B cell (primary cell): ENCODE measurements around the gene CLDN7. TPM values are rescaled to one million over a fixed set of nuclear protein-coding genes. Genes with fewer than 3 reads are reported as not detected.
A peak's percentile ranks its signal among the peaks of the same experiment; 100 is the strongest.

Source experiments
- ATAC-seq: fragments of 200-7000 bp; cut with Tn5 transposase; one replicate; pipeline ENCODE4 v1.10.0; 2021; ENCODE audit warnings: low read depth, mild to moderate bottlenecking, moderate number of reproducible peaks, moderate library complexity
- CTCF ChIA-PET: fragments of 350-600 bp; sonication (Branson Sonifier 250); formaldehyde crosslinking; loops from one replicate; lab custom pipeline; 2021; ENCODE audit warnings: antibody characterized with exemption, inconsistent platforms; lab: Charles Lee
- POLR2A ChIA-PET: fragments of 350-600 bp; sonication (Branson Sonifier 250); formaldehyde crosslinking; loops from one replicate; lab custom pipeline; 2021; ENCODE audit warnings: antibody characterized with exemption; lab: Charles Lee
- DNase-seq: peaks from one replicate; pipeline ENCODE4 v3.0.0; 2013
- H2AFZ ChIP-seq: 2 replicates; pipeline ENCODE4 v1.6.1; 2012; ENCODE audit warnings: mild to moderate bottlenecking, low read depth, low read length; ENCODE audit not compliant: insufficient read depth, poor library complexity, severe bottlenecking
- H3K27ac ChIP-seq, 2 donors: 1 replicate in 1 of 2; 2 replicates in 1 of 2; pipeline ENCODE4 v1.5.1; 2012 to 2013; ENCODE audit warnings: low read length in 2 of 2, mild to moderate bottlenecking in 2 of 2, moderate library complexity in 1 of 2
- H3K27me3 ChIP-seq, 4 experiments: fragments of 200-600 bp in 1 of 4; sonication (generic) in 1 of 4; replicated peaks in 1 of 4; 1 replicate in 2 of 4; 2 replicates in 2 of 4; pipeline versions ENCODE4 v1.6.1 to v1.7.0; 2013 to 2016; ENCODE audit warnings: low read length in 3 of 4, mild to moderate bottlenecking in 2 of 4, mixed read lengths in 1 of 4, moderate library complexity in 1 of 4; ENCODE audit not compliant: insufficient read depth in 4 of 4, control insufficient read depth in 3 of 4; ENCODE audit errors: control extremely low read depth in 1 of 4
- H3K36me3 ChIP-seq, 2 experiments: replicated peaks in 1 of 2; 1 replicate in 1 of 2; 2 replicates in 1 of 2; pipeline versions ENCODE4 v1.6.1 to v1.7.1; 2013; ENCODE audit warnings: low read length in 1 of 2; ENCODE audit not compliant: insufficient read depth in 2 of 2, control insufficient read depth in 1 of 2; ENCODE audit errors: control extremely low read depth in 1 of 2, extremely low read depth in 1 of 2
- H3K4me1 ChIP-seq, 2 donors: fragments of 200-600 bp in 1 of 2; sonication (generic) in 1 of 2; 1 replicate in 1 of 2; 2 replicates in 1 of 2; pipeline versions ENCODE4 v1.5.1 to v1.6.1; 2013 to 2017; ENCODE audit warnings: low read length in 2 of 2; ENCODE audit not compliant: control insufficient read depth in 2 of 2, insufficient read depth in 2 of 2
- H3K4me2 ChIP-seq: replicated peaks from 2 replicates; pipeline ENCODE3; 2012; ENCODE audit warnings: mild to moderate bottlenecking, low read depth, low read length; ENCODE audit not compliant: poor library complexity, severe bottlenecking
- H3K4me3 ChIP-seq, 5 experiments: fragments of 200-600 bp in 1 of 5; sonication (generic) in 1 of 5; 1 replicate in 3 of 5; 2 replicates in 2 of 5; pipeline versions ENCODE4 v1.5.1 to v1.7.0; 2011 to 2016; ENCODE audit warnings: low read length in 4 of 5, mild to moderate bottlenecking in 4 of 5, low read depth in 2 of 5, control low read depth in 1 of 5, moderate library complexity in 1 of 5; ENCODE audit not compliant: insufficient read depth in 1 of 5; ENCODE audit errors: control extremely low read depth in 1 of 5, extremely low read depth in 1 of 5
- H3K79me2 ChIP-seq: fragments of 200-600 bp; sonication (generic); one replicate; pipeline ENCODE4 v1.6.0; 2016; ENCODE audit warnings: low read length; ENCODE audit not compliant: control insufficient read depth, insufficient read depth
- H3K9ac ChIP-seq: fragments of 200-600 bp; sonication (generic); 2 replicates; pipeline ENCODE4 v1.6.1; 2017; ENCODE audit warnings: mild to moderate bottlenecking, low read length, moderate library complexity
- H3K9me3 ChIP-seq, 3 donors: one replicate each; pipeline versions ENCODE4 v1.6.1 to v1.7.1; 2013; ENCODE audit warnings: low read length in 2 of 3; ENCODE audit not compliant: control insufficient read depth in 2 of 3, insufficient read depth in 1 of 3; ENCODE audit errors: control extremely low read depth in 1 of 3
- H4K20me1 ChIP-seq: 2 replicates; pipeline ENCODE4 v1.6.0; 2012; ENCODE audit warnings: mild to moderate bottlenecking, low read length; ENCODE audit not compliant: insufficient read depth, control insufficient read depth, poor library complexity, severe bottlenecking
- H3K27ac Mint-ChIP-seq: one replicate; pipeline ENCODE4 v1.8.0; 2021; ENCODE audit warnings: mixed read lengths
- H3K27me3 Mint-ChIP-seq: one replicate; pipeline ENCODE4 v1.8.0; 2021; ENCODE audit warnings: mixed read lengths
- H3K4me1 Mint-ChIP-seq: one replicate; pipeline ENCODE4 v1.8.0; 2021; ENCODE audit warnings: mixed read lengths
- H3K4me3 Mint-ChIP-seq: one replicate; pipeline ENCODE4 v1.8.0; 2021; ENCODE audit warnings: mixed read lengths
- H3K9me3 Mint-ChIP-seq: one replicate; pipeline ENCODE4 v1.8.0; 2022; ENCODE audit warnings: mixed read lengths; ENCODE audit not compliant: insufficient read depth
- CTCF ChIP-seq: fragments of 200-600 bp; IDR thresholded peaks from one replicate; pipeline ENCODE4 v1.8.0; 2022; ENCODE audit warnings: antibody characterized with exemption, mild to moderate bottlenecking
- EZH2 ChIP-seq: IDR thresholded peaks from 2 replicates; pipeline ENCODE4 v1.6.1; 2012; ENCODE audit warnings: borderline replicate concordance, low read depth, mild to moderate bottlenecking, moderate library complexity, low read length; ENCODE audit not compliant: insufficient read depth, poor library complexity, severe bottlenecking
- WGBS: methylation state at CpG from one replicate; pipeline ENCODE4 v1.1.5; 2013; ENCODE audit warnings: missing lambda C conversion rate; ENCODE audit not compliant: insufficient coverage; 5-methylcytosine and 5-hydroxymethylcytosine counted together
- intact Hi-C: fragments of 100-400 bp; cut with micrococcal nuclease; formaldehyde crosslinking; loops from one replicate; pipeline ENCODE4 v1.10.0; 2022
- polyA plus RNA-seq: library from polyadenylated mRNA; depleted of rRNA; stranded (reverse); fragments of >200 nt; gene quantifications from 2 replicates; pipeline ENCODE4 v1.2.3, GENCODE V29; 2012
- total RNA-seq, 2 donors: library from RNA; stranded (reverse); fragments of 120-200 nt in 1 of 2; gene quantifications; 1 replicate in 1 of 2; 2 replicates in 1 of 2; pipeline versions ENCODE4 v1.2.3 to v1.2.4, GENCODE V29; 2013 to 2022

CLDN7 gene
- total and polyA plus RNA-seq, 2 donors (not counting 1 experiment from before 2014, with no cell fraction given), result 1.2 to 5.8 TPM

GRCh38 chr17:7293159-7293558 is 30.9 kb upstream of the CLDN7 start:
- peaks cover 28 to 30% of the 10 kb centered on the region in 2 donors for H3K4me1 ChIP-seq
- TF ChIP-seq EZH2 (no peak), CTCF (no peak)
- H3K27me3 ChIP-seq, result peaks cover 0 to 56% (median 15%) of the 10 kb centered on the region in 4 experiments
- H2AFZ ChIP-seq, result no peak overlapping the region
- no peak for DNase-seq
- 98% methylated on average over 8 of the region's 11 CpGs for WGBS
- H3K79me2 ChIP-seq, result no peaks in the 10 kb centered on the region
- Mint-ChIP-seq H3K27me3 (peaks cover 41% of the 10 kb centered on the region), H3K4me1 (peaks cover 22% of the 10 kb centered on the region), H3K4me3 (peak overlapping the region; percentile 77), H3K27ac (no peak overlapping the region), H3K9me3 (no peaks in the 10 kb centered on the region)
- ChIA-PET POLR2A (interaction anchor here (0.7 to 1.4 kb wide), 2 partner anchors 12 to 75 kb away, joined by 4 to 7 read pairs; partner anchors contain the start of gene SLC2A4), CTCF (interaction anchor here (1.2 kb wide), 1 partner anchor 34 kb away, joined by 3 read pairs; no protein-coding TSS in a partner anchor)
- H3K4me2 ChIP-seq, result no peak overlapping the region
- H3K4me3 ChIP-seq, result no peak overlapping the region
- no peak overlapping the region for H3K9ac ChIP-seq
- no peaks in the 10 kb centered on the region for H4K20me1 ChIP-seq
- no peaks in the 10 kb centered on the region for H3K36me3 ChIP-seq
- ATAC-seq, result no peak
- intact Hi-C loops, result loop anchor here (10.0 kb wide), 1 partner anchor 158 kb away; no protein-coding TSS in a partner anchor
- peaks cover 0 to 7% (median 0%) of the 10 kb centered on the region in 3 donors for H3K9me3 ChIP-seq
- no peak overlapping the region for H3K27ac ChIP-seq

- H2AFZ ChIP-seq, result no peak overlapping the region
- DNase-seq, result no peak
- no peaks in the 10 kb centered on the region for H3K36me3 ChIP-seq
- peaks cover 28 to 30% of the 10 kb centered on the region in 2 donors for H3K4me1 ChIP-seq
- H3K79me2 ChIP-seq, result no peaks in the 10 kb centered on the region
- H3K9ac ChIP-seq, result no peak overlapping the region
- WGBS, result 67% methylated on average over 1 of the region's 6 CpGs
- no peaks in the 10 kb centered on the region for H4K20me1 ChIP-seq
- peak overlapping the region; percentile 52 for H3K4me3 Mint-ChIP-seq
- intact Hi-C loops, result loop anchor here (10.0 kb wide), 1 partner anchor 158 kb away; no protein-coding TSS in a partner anchor
- no peak overlapping the region for H3K4me3 ChIP-seq
- no peaks in the 10 kb centered on the region for H3K9me3 Mint-ChIP-seq
- TF ChIP-seq EZH2 (no peak), CTCF (no peak)
- no peak for ATAC-seq
- peaks cover 0 to 58% (median 15%) of the 10 kb centered on the region in 4 experiments for H3K27me3 ChIP-seq
- H3K27ac Mint-ChIP-seq, result no peak overlapping the region
- H3K4me1 Mint-ChIP-seq, result peaks cover 22% of the 10 kb centered on the region
- H3K4me2 ChIP-seq, result no peak overlapping the region
- H3K27me3 Mint-ChIP-seq, result peaks cover 45% of the 10 kb centered on the region
- peaks cover 0 to 7% (median 0%) of the 10 kb centered on the region in 3 donors for H3K9me3 ChIP-seq
- ChIA-PET CTCF (interaction anchor here (1.2 kb wide), 1 partner anchor 33 kb away, joined by 3 read pairs; no protein-coding TSS in a partner anchor), POLR2A (no interaction called here)
- no peak overlapping the region for H3K27ac ChIP-seq
Observed at GRCh38 chr17:7292729-7293128, 30.5 kb upstream of the CLDN7 start.
